Neutrophil (primary cell): ENCODE results near the gene TRIM66.

Experiments
- H3K27ac ChIP-seq: fragments of 200-600 bp; sonication (generic); 2 replicates; pipeline ENCODE4 v1.5.1; 2016; ENCODE audit warnings: mild to moderate bottlenecking, moderate library complexity
- H3K27me3 ChIP-seq: fragments of 200-600 bp; sonication (generic); 2 replicates; pipeline ENCODE4 v1.6.0; 2016; ENCODE audit warnings: mild to moderate bottlenecking
- H3K36me3 ChIP-seq: fragments of 200-600 bp; sonication (generic); 2 replicates; pipeline ENCODE4 v1.5.1; 2017
- H3K4me1 ChIP-seq, 2 experiments: fragments of 200-600 bp in 1 of 2; sonication (generic) in 1 of 2; 1 replicate in 1 of 2; 2 replicates in 1 of 2; pipeline versions ENCODE4 v1.5.1 to v1.6.1; 2013 to 2016; ENCODE audit warnings: low read depth in 1 of 2, low read length in 1 of 2, mild to moderate bottlenecking in 1 of 2, moderate library complexity in 1 of 2; ENCODE audit not compliant: control insufficient read depth in 1 of 2, insufficient read depth in 1 of 2
- H3K4me3 ChIP-seq, 2 experiments: fragments of 200-600 bp in 1 of 2; sonication (generic) in 1 of 2; 1 replicate in 1 of 2; 2 replicates in 1 of 2; pipeline ENCODE4 v1.5.1; 2013 to 2016; ENCODE audit warnings: low read depth in 1 of 2, low read length in 1 of 2, mild to moderate bottlenecking in 1 of 2, moderate library complexity in 1 of 2
- H3K9me3 ChIP-seq: fragments of 200-600 bp; sonication (generic); 2 replicates; pipeline ENCODE4 v1.5.1; 2016
- CTCF ChIP-seq: fragments of 200-600 bp; sonication (generic); IDR thresholded peaks from 2 replicates; pipeline ENCODE4 v1.5.1; 2016; ENCODE audit warnings: antibody characterized with exemption

The TRIM66 gene

GRCh38 chr11:8712506-8712905 is 30.0 kb upstream of the TRIM66 start:
- TF ChIP-seq CTCF: no peak
- H3K27ac ChIP-seq: no peak overlapping the region
- H3K27me3 ChIP-seq: no peaks in the 10 kb centered on the region
- H3K4me3 ChIP-seq: no peak overlapping the region
- H3K4me1 ChIP-seq: peaks cover 8 to 9% of the 10 kb centered on the region in 2 experiments
- no peaks in the 10 kb centered on the region for H3K9me3 ChIP-seq
- H3K36me3 ChIP-seq: no peaks in the 10 kb centered on the region

- H3K27me3 ChIP-seq: no peaks in the 10 kb centered on the region
- H3K4me1 ChIP-seq: peaks cover 8 to 9% of the 10 kb centered on the region in 2 experiments
- no peaks in the 10 kb centered on the region for H3K9me3 ChIP-seq
- H3K36me3 ChIP-seq: no peaks in the 10 kb centered on the region
- H3K27ac ChIP-seq: no peak overlapping the region
- no peak for TF ChIP-seq CTCF
- H3K4me3 ChIP-seq: no peak overlapping the region
These were observed 29.5 kb upstream of the TRIM66 start for GRCh38 chr11:8711895-8712442.

DNA sequence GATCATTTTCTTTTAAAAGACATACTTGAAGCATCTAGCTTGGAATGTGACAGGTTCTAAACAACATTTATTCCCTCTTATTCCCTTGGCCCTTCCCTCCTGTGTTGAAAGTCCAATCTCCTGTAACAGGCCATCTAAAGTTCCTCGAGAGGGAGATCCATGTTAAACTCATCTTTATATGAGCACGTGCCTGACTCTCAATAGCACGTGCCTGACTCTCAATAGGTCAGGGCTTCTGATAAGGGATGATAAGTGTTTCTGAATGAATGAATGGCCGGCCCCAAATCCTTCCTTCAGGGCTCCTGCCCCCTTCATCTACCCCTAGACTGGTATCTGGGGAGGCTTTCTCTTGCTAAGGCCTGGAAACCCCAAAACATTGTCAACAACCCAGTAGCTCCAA is 27.3 kb upstream of the TRIM66 start:
- Histone ChIP-seq H3K36me3 (no peaks in the 10 kb centered on the region), H3K27ac (no peak overlapping the region), H3K9me3 (no peaks in the 10 kb centered on the region), H3K27me3 (no peaks in the 10 kb centered on the region), H3K4me3 (no peak overlapping the region), H3K4me1 (peaks cover 7 to 8% of the 10 kb centered on the region in 2 experiments)
- no peak for TF ChIP-seq CTCF

DNA sequence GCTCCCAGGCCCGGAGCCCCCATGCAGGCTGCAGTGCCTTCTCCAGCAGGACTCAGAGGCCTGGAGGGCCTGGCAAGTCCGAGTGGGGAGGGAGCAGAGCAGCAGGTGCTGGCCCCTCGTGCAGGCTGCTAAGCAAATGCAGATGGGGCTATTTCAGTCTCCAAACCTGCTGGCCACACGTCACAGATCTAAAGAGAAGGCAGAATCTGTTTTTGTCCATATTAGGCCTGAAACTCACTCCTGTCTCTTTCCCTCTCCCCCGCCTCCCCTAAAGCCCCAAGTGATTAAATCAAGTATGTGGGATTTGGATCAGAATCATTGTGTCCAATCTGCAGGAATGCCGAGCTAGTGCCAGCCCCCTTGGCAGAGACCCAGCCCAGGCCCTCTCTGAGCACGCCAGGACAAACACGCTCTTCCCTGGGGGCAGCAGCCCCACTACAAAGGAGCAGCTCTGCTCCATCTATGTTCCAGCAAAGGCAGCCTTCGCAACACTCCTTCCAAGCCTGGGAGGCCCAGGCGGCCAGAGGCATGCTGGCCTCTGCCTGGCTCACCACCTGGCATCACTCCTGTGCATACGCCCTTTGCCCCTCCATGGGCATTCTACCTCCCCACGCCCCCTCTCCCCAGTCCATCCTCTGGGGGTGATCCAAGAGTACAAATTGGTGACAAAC is 26.7 kb upstream of the TRIM66 start:
- Histone ChIP-seq H3K4me1 (peaks cover 13 to 14% of the 10 kb centered on the region in 2 experiments), H3K27ac (no peak overlapping the region), H3K36me3 (no peaks in the 10 kb centered on the region), H3K27me3 (no peaks in the 10 kb centered on the region), H3K9me3 (no peaks in the 10 kb centered on the region), H3K4me3 (no peak overlapping the region)
- TF ChIP-seq CTCF: no peak

GRCh38 chr11:8707541-8708191 is 25.2 kb upstream of the TRIM66 start:
- no peak for TF ChIP-seq CTCF
- H3K9me3 ChIP-seq: no peaks in the 10 kb centered on the region
- peaks cover 17% of the 10 kb centered on the region in 2 experiments for H3K4me1 ChIP-seq
- H3K36me3 ChIP-seq: no peaks in the 10 kb centered on the region
- H3K27ac ChIP-seq: no peak overlapping the region
- no peaks in the 10 kb centered on the region for H3K27me3 ChIP-seq
- no peak overlapping the region for H3K4me3 ChIP-seq
